D721Med (cell line): ENCODE results near the gene GALNT18.

ENCODE experiments used
- DNase-seq: peaks from one replicate; pipeline ENCODE4 v3.0.0; 2011; ENCODE audit warnings: low spot score; ENCODE audit not compliant: insufficient read length
- FAIRE-seq: peaks from 2 replicates; lab custom pipeline; 2011; peaks lifted over from hg19 to GRCh38; lab: Jason Lieb, UNC
- CTCF ChIP-seq: IDR thresholded peaks from 2 replicates; pipeline ENCODE4 v1.5.1; 2012; ENCODE audit warnings: mild to moderate bottlenecking, control low read depth; ENCODE audit not compliant: insufficient read depth; ENCODE audit errors: missing control alignments

The GALNT18 gene

GRCh38 chr11:11400635-11401232 is 221.1 kb downstream of the GALNT18 start:
- TF ChIP-seq CTCF: no peak
- FAIRE-seq: no peak
- DNase-seq: no peak

GRCh38 chr11:11400121-11400520 is 221.7 kb downstream of the GALNT18 start:
- FAIRE-seq: no peak

GRCh38 chr11:11397781-11398180 is 224.0 kb downstream of the GALNT18 start:
- FAIRE-seq (no peak), DNase-seq (no peak)
- TF ChIP-seq CTCF: no peak

More at GRCh38 chr11:11400121-11400520, 221.7 kb downstream of the GALNT18 start:
- no peak for DNase-seq
- no peak for TF ChIP-seq CTCF

GRCh38 chr11:11397036-11397415 is 224.8 kb downstream of the GALNT18 start:
- DNase-seq (no peak), FAIRE-seq (no peak)
- no peak for TF ChIP-seq CTCF

GRCh38 chr11:11396301-11397035 is 225.3 kb downstream of the GALNT18 start:
- no peak for DNase-seq
- no peak for TF ChIP-seq CTCF
- FAIRE-seq: no peak

- DNase-seq (no peak), FAIRE-seq (no peak)
- no peak for TF ChIP-seq CTCF
Observed at GRCh38 chr11:11395126-11395525, 226.7 kb downstream of the GALNT18 start.

GRCh38 chr11:11394241-11394640 is 227.6 kb downstream of the GALNT18 start:
- no peak for FAIRE-seq
- no peak for TF ChIP-seq CTCF
- no peak for DNase-seq
